Ureter (tissue), 1 donor: ENCODE results near the gene SLC25A13. TPM values are rescaled to one million over a fixed set of nuclear protein-coding genes. Genes with fewer than 3 reads are reported as not detected.
"Not testable (repeated sequence)": the region's sequence is repeated elsewhere in the genome, so short reads cannot be mapped to it uniquely, and the experiment has no call there.

Experiments
- DNase-seq: peaks from one replicate; pipeline ENCODE4 v3.0.0-alpha.2; 2020; ENCODE audit warnings: low spot score
- total RNA-seq: library from RNA; stranded (reverse); gene quantifications from one replicate; pipeline ENCODE4 v1.2.4, GENCODE V29; 2023
- donor health status: DM: yes; HTN: yes; CAD: no.

SLC25A13 gene
- total RNA-seq, 1 donor from 2014 or later: 40.6 TPM

GRCh38 chr7:96161897-96162296 lies 160.0 kb downstream of the SLC25A13 start:
- no peak for DNase-seq

GRCh38 chr7:96157856-96158255 lies 164.0 kb downstream of the SLC25A13 start:
- DNase-seq: no peak

GRCh38 chr7:96154506-96154905 lies 167.4 kb downstream of the SLC25A13 start:
- not testable (repeated sequence) for DNase-seq

- no peak for DNase-seq
Observed at GRCh38 chr7:96152706-96153105, 169.2 kb downstream of the SLC25A13 start.

GRCh38 chr7:96151889-96152288 lies 170.0 kb downstream of the SLC25A13 start:
- no peak for DNase-seq

- no peak for DNase-seq
Observed at GRCh38 chr7:96144260-96144526, 177.7 kb downstream of the SLC25A13 start.

GRCh38 chr7:96143495-96144259 lies 178.2 kb downstream of the SLC25A13 start:
- DNase-seq: no peak

- DNase-seq: no peak
Observed at GRCh38 chr7:96136600-96137239, 185.2 kb downstream of the SLC25A13 start.

GRCh38 chr7:96135241-96135640 lies 186.7 kb downstream of the SLC25A13 start:
- no peak for DNase-seq

- DNase-seq: no peak
Observed at GRCh38 chr7:96131525-96131924, 190.4 kb downstream of the SLC25A13 start.

- no peak for DNase-seq
Observed at GRCh38 chr7:96127746-96128145, 194.2 kb downstream of the SLC25A13 start.

GRCh38 chr7:96126382-96126781 lies 195.5 kb downstream of the SLC25A13 start:
- DNase-seq: no peak

- DNase-seq: no peak
Observed at GRCh38 chr7:96122746-96123145, 199.2 kb downstream of the SLC25A13 start.

- no peak for DNase-seq
Observed at GRCh38 chr7:96121752-96122151, 200.1 kb downstream of the SLC25A13 start.

- DNase-seq: no peak
Observed at GRCh38 chr7:96120445-96121225, 201.3 kb downstream of the SLC25A13 start.

- no peak for DNase-seq
Observed at GRCh38 chr7:96118449-96119001, 203.4 kb downstream of the SLC25A13 start.

GRCh38 chr7:96116173-96116572 lies 205.7 kb downstream of the SLC25A13 start:
- DNase-seq: no peak

GRCh38 chr7:96114190-96114589 lies 207.7 kb downstream of the SLC25A13 start:
- no peak for DNase-seq

- no peak for DNase-seq
Observed at GRCh38 chr7:96111405-96111804, 210.5 kb downstream of the SLC25A13 start.

- no peak for DNase-seq
Observed at GRCh38 chr7:96104984-96105383, 216.9 kb downstream of the SLC25A13 start.

- no peak for DNase-seq
Observed at GRCh38 chr7:96102096-96102811, 219.6 kb downstream of the SLC25A13 start.

GRCh38 chr7:96100737-96101136 lies 221.2 kb downstream of the SLC25A13 start:
- no peak for DNase-seq
